Liver (tissue), 9 donors: ENCODE measurements around the gene NBAS. TPM values are rescaled to one million over a fixed set of nuclear protein-coding genes. Genes with fewer than 3 reads are reported as not detected.

ENCODE experiments used
- DNase-seq: peaks from one replicate; pipeline ENCODE4 v3.0.0-alpha.2; 2017; ENCODE audit warnings: low spot score
- H3K27ac ChIP-seq, 2 donors: one replicate each; pipeline ENCODE4 v1.7.0; 2013; ENCODE audit warnings: inconsistent platforms in 2 of 2, low read length in 2 of 2, control low read depth in 1 of 2, low read depth in 1 of 2, mild to moderate bottlenecking in 1 of 2
- H3K27me3 ChIP-seq, 4 donors: one replicate each; pipeline versions ENCODE4 v1.6.1 to v1.7.0; 2013; ENCODE audit warnings: low read length in 3 of 4, inconsistent platforms in 1 of 4, mild to moderate bottlenecking in 1 of 4, moderate library complexity in 1 of 4; ENCODE audit not compliant: control insufficient read depth in 4 of 4, insufficient read depth in 4 of 4
- H3K36me3 ChIP-seq, 4 donors: one replicate each; pipeline versions ENCODE4 v1.6.1 to v1.7.0; 2013; ENCODE audit warnings: low read length in 3 of 4, mild to moderate bottlenecking in 3 of 4, low read depth in 1 of 4, moderate library complexity in 1 of 4; ENCODE audit not compliant: control insufficient read depth in 4 of 4, insufficient read depth in 3 of 4
- H3K4me1 ChIP-seq, 4 donors: one replicate each; pipeline versions ENCODE4 v1.6.1 to v1.7.0; 2013; ENCODE audit warnings: low read length in 3 of 4, mild to moderate bottlenecking in 3 of 4, moderate library complexity in 1 of 4; ENCODE audit not compliant: control insufficient read depth in 4 of 4, insufficient read depth in 4 of 4
- H3K4me3 ChIP-seq, 3 donors: one replicate each; pipeline versions ENCODE4 v1.6.1 to v1.7.0; 2013; ENCODE audit warnings: low read length in 3 of 3, control low read depth in 1 of 3, low read depth in 1 of 3, mild to moderate bottlenecking in 1 of 3
- H3K9ac ChIP-seq, 2 donors: one replicate each; pipeline ENCODE4 v1.7.0; 2013; ENCODE audit warnings: low read length in 2 of 2, mild to moderate bottlenecking in 2 of 2, moderate library complexity in 2 of 2, control low read depth in 1 of 2, low read depth in 1 of 2
- H3K9me3 ChIP-seq, 4 donors: one replicate each; pipeline versions ENCODE4 v1.6.1 to v1.7.0; 2013; ENCODE audit warnings: low read length in 3 of 4; ENCODE audit not compliant: control insufficient read depth in 4 of 4
- ATF3 ChIP-seq: IDR thresholded peaks from 2 replicates; pipeline ENCODE4 v1.6.1; 2016; ENCODE audit warnings: antibody characterized with exemption
- CTCF ChIP-seq: fragments of 150-350 bp; IDR thresholded peaks from 2 replicates; pipeline ENCODE4 v1.5.1; 2017; ENCODE audit warnings: improper control_type of control experiment, low read depth, low read length; ENCODE audit not compliant: missing input control
- EGR1 ChIP-seq, 2 donors: IDR thresholded peaks; 2 replicates each; pipeline ENCODE4 v1.6.1; 2016 to 2018; ENCODE audit warnings: antibody characterized with exemption in 2 of 2, low read depth in 2 of 2
- FOXA1 ChIP-seq: IDR thresholded peaks from 2 replicates; pipeline ENCODE4 v1.6.1; 2016; ENCODE audit warnings: antibody characterized with exemption
- FOXA2 ChIP-seq: IDR thresholded peaks from 2 replicates; pipeline ENCODE4 v1.6.1; 2016; ENCODE audit warnings: antibody characterized with exemption
- GABPA ChIP-seq, 2 donors: IDR thresholded peaks in 1 of 2; conservative IDR thresholded peaks in 1 of 2; 2 replicates each; pipeline ENCODE4 v1.6.1; 2016; ENCODE audit warnings: antibody characterized with exemption in 2 of 2, mild to moderate bottlenecking in 1 of 2, moderate library complexity in 1 of 2
- HNF4G ChIP-seq: IDR thresholded peaks from 2 replicates; pipeline ENCODE4 v1.6.1; 2016; ENCODE audit warnings: antibody characterized with exemption
- JUND ChIP-seq, 2 donors: IDR thresholded peaks; 2 replicates each; pipeline ENCODE4 v1.6.1; 2016; ENCODE audit warnings: antibody characterized with exemption in 2 of 2
- MAX ChIP-seq: IDR thresholded peaks from 2 replicates; pipeline ENCODE4 v1.6.1; 2016; ENCODE audit warnings: antibody characterized with exemption
- RAD21 ChIP-seq, 2 donors: IDR thresholded peaks; 2 replicates each; pipeline ENCODE4 v1.6.1; 2016; ENCODE audit warnings: antibody characterized with exemption in 2 of 2, mild to moderate bottlenecking in 2 of 2
- REST ChIP-seq: IDR thresholded peaks from 2 replicates; pipeline ENCODE4 v1.6.1; 2016; ENCODE audit warnings: antibody characterized with exemption, mild to moderate bottlenecking
- RXRA ChIP-seq, 2 donors: IDR thresholded peaks; 2 replicates each; pipeline ENCODE4 v1.6.1; 2017 to 2018; ENCODE audit warnings: antibody characterized with exemption in 2 of 2, mild to moderate bottlenecking in 1 of 2
- SP1 ChIP-seq: IDR thresholded peaks from 2 replicates; pipeline ENCODE4 v1.6.1; 2018; ENCODE audit warnings: antibody characterized with exemption, mild to moderate bottlenecking
- ZBTB33 ChIP-seq: IDR thresholded peaks from 2 replicates; pipeline ENCODE4 v1.6.1; 2016; ENCODE audit warnings: antibody characterized with exemption
- WGBS: extraction: QIAGEN DNeasy Blood & Tissue Kit; methylation state at CpG from one replicate; pipeline ENCODE4 v1.1.7; 2013; 5-methylcytosine and 5-hydroxymethylcytosine counted together
- polyA plus RNA-seq, 2 donors: library from polyadenylated mRNA; stranded (reverse) in 1 of 2; unstranded in 1 of 2; fragments of 200-250 nt in 1 of 2; fragments of >200 nt in 1 of 2; fragmentation: Nextera tagmentation in 1 of 2; extraction: Ambion mirVana in 1 of 2; gene quantifications; one replicate each; pipeline versions ENCODE4 v1.2.1 to v1.2.3, GENCODE V29; 2013 to 2015
- total RNA-seq, 2 donors: library from RNA; depleted of rRNA; stranded (reverse); fragments of >200 nt; gene quantifications; one replicate each; pipeline ENCODE4 v1.2.3, GENCODE V29; 2014
- donor health status: healthy.
- donor health status: healthy.
- donor health status: healthy.
- donor health status: healthy.
- donor health status: healthy.

The NBAS gene
- total and polyA plus RNA-seq, 4 donors = 10.5 to 40.0 (median 18.9) TPM

- no peak for DNase-seq
- Histone ChIP-seq H3K4me3 (no peak overlapping the region), H3K27ac (no peak overlapping the region), H3K9me3 (no peaks in the 10 kb centered on the region), H3K9ac (no peak overlapping the region), H3K36me3 (peaks cover 0 to 6% (median 4%) of the 10 kb centered on the region in 4 donors), H3K4me1 (no peaks in the 10 kb centered on the region), H3K27me3 (no peaks in the 10 kb centered on the region)
- TF ChIP-seq RAD21 (IDR thresholded peaks at IDR 0.05) = no peak
- WGBS = 96% methylated on average over 5 of the region's 5 CpGs
Measured at GRCh38 chr2:15388406-15389325, 172.5 kb downstream of the NBAS start.

- DNase-seq = no peak
- H3K36me3 ChIP-seq = peaks cover 0 to 9% (median 6%) of the 10 kb centered on the region in 4 donors
- H3K4me1 ChIP-seq = no peaks in the 10 kb centered on the region
- TF ChIP-seq HNF4G = no peak
- no peak for TF ChIP-seq ZBTB33
- no peak for TF ChIP-seq MAX
- no peak overlapping the region for H3K9ac ChIP-seq
- H3K9me3 ChIP-seq = no peaks in the 10 kb centered on the region
- 94% methylated on average over 1 of the region's 1 CpG for WGBS
- H3K27ac ChIP-seq = no peak overlapping the region
- no peak overlapping the region for H3K4me3 ChIP-seq
- H3K27me3 ChIP-seq = no peaks in the 10 kb centered on the region
Measured at GRCh38 chr2:15385184-15385583, 175.9 kb downstream of the NBAS start.

- no peak for DNase-seq
- Histone ChIP-seq H3K4me1 (no peaks in the 10 kb centered on the region), H3K27ac (no peak overlapping the region), H3K4me3 (no peak overlapping the region), H3K9me3 (no peaks in the 10 kb centered on the region), H3K36me3 (peaks cover 2 to 9% (median 6%) of the 10 kb centered on the region in 4 donors), H3K9ac (no peak overlapping the region), H3K27me3 (no peaks in the 10 kb centered on the region)
- 96% methylated on average over 7 of the region's 7 CpGs for WGBS
- no peak for TF ChIP-seq JUND (IDR thresholded peaks at IDR 0.05)
- TF ChIP-seq CTCF = no peak
- TF ChIP-seq ATF3 = no peak
- no peak for TF ChIP-seq MAX
- TF ChIP-seq RXRA (IDR thresholded peaks at IDR 0.05) = no peak
- no peak for TF ChIP-seq REST
- TF ChIP-seq FOXA1 = no peak
- TF ChIP-seq GABPA (IDR thresholded peaks at IDR 0.05 in 1 of 2, conservative IDR thresholded peaks at IDR 0.05 in 1 of 2) = no peak
- no peak for TF ChIP-seq SP1
- TF ChIP-seq EGR1 (IDR thresholded peaks at IDR 0.05; ENCODE audit: low read depth in 2 of 2) = no peak
- no peak for TF ChIP-seq FOXA2
Measured at GRCh38 chr2:15383695-15384350, 177.3 kb downstream of the NBAS start.
